Measurements from ENCODE around the gene SYDE2. TPM values are rescaled to one million over a fixed set of nuclear protein-coding genes. Genes with fewer than 3 reads are reported as not detected.
"Not testable (repeated sequence)": the region's sequence is repeated elsewhere in the genome, so short reads cannot be mapped to it uniquely, and the experiment has no call there.

The SYDE2 gene
- total and polyA plus RNA-seq, 2 experiments from 2014 or later, result 20.6 to 47.5 TPM

GRCh38 chr1:85199667-85200462, 951 bp downstream of the SYDE2 start:
- DNase-seq (ENCODE audit: low read depth in 1 of 2, low spot score in 1 of 2), result no peak
- H3K4me3 ChIP-seq, result peak overlapping the region; percentile 90
- no peaks in the 10 kb centered on the region for H3K9me3 ChIP-seq (ENCODE audit: low read depth)
- H3K27ac ChIP-seq, result peak overlapping the region; percentile 100
- H3K4me1 ChIP-seq (ENCODE audit: low read depth), result peaks cover 16% of the 10 kb centered on the region
- no peaks in the 10 kb centered on the region for H3K27me3 ChIP-seq
- no peaks in the 10 kb centered on the region for H3K36me3 ChIP-seq
- TF ChIP-seq CTCF (IDR thresholded peaks at IDR 0.05; ENCODE audit: low read depth, low read length), result no peak

- no peak for DNase-seq (ENCODE audit: low read depth in 1 of 2, low spot score in 1 of 2)
- Histone ChIP-seq H3K27ac (no peak overlapping the region), H3K4me3 (peak overlapping the region; percentile 90)
Measured at GRCh38 chr1:85198864-85199263, 2.0 kb downstream of the SYDE2 start.

GRCh38 chr1:85196358-85196757, 4.5 kb downstream of the SYDE2 start:
- H3K27ac ChIP-seq, result peak overlapping the region; percentile 63
- H3K9me3 ChIP-seq (ENCODE audit: low read depth), result no peaks in the 10 kb centered on the region
- H3K4me3 ChIP-seq, result peak overlapping the region; percentile 90
- TF ChIP-seq CTCF (IDR thresholded peaks at IDR 0.05; ENCODE audit: low read depth, low read length), result no peak
- peaks cover 16% of the 10 kb centered on the region for H3K4me1 ChIP-seq (ENCODE audit: low read depth)
- DNase-seq (ENCODE audit: low read depth in 1 of 2, low spot score in 1 of 2), result no peak
- no peaks in the 10 kb centered on the region for H3K27me3 ChIP-seq
- H3K36me3 ChIP-seq, result no peaks in the 10 kb centered on the region

More at GRCh38 chr1:85198864-85199263, 2.0 kb downstream of the SYDE2 start:
- H3K4me1 ChIP-seq (ENCODE audit: low read depth), result peaks cover 19% of the 10 kb centered on the region
- H3K27me3 ChIP-seq, result no peaks in the 10 kb centered on the region
- no peaks in the 10 kb centered on the region for H3K36me3 ChIP-seq
- H3K9me3 ChIP-seq (ENCODE audit: low read depth), result no peaks in the 10 kb centered on the region
- TF ChIP-seq CTCF (IDR thresholded peaks at IDR 0.05; ENCODE audit: low read depth, low read length), result no peak

- no peaks in the 10 kb centered on the region for H3K36me3 ChIP-seq
- DNase-seq (ENCODE audit: low read depth in 1 of 2, low spot score in 1 of 2), result peak in 1 of 2 donors; percentile 26
- H3K4me1 ChIP-seq (ENCODE audit: low read depth), result peaks cover 16% of the 10 kb centered on the region
- no peak for TF ChIP-seq CTCF (IDR thresholded peaks at IDR 0.05; ENCODE audit: low read depth, low read length)
- H3K9me3 ChIP-seq (ENCODE audit: low read depth), result no peaks in the 10 kb centered on the region
- peak overlapping the region; percentile 63 for H3K27ac ChIP-seq
- H3K27me3 ChIP-seq, result no peaks in the 10 kb centered on the region
- peak overlapping the region; percentile 90 for H3K4me3 ChIP-seq
Measured at GRCh38 chr1:85195703-85196102, 5.1 kb downstream of the SYDE2 start.

GRCh38 chr1:85192129-85192528, 8.7 kb downstream of the SYDE2 start:
- H3K27ac ChIP-seq; DNase-seq (ENCODE audit: low read depth in 1 of 2, low spot score in 1 of 2); H3K9me3 ChIP-seq (ENCODE audit: low read depth); H3K4me3 ChIP-seq; H3K27me3 ChIP-seq: not testable (repeated sequence)
- H3K36me3 ChIP-seq, result peaks cover 25% of the 10 kb centered on the region
- H3K4me1 ChIP-seq (ENCODE audit: low read depth), result peaks cover 23% of the 10 kb centered on the region

- Histone ChIP-seq H3K36me3 (peaks cover 25% of the 10 kb centered on the region), H3K27me3 (no peaks in the 10 kb centered on the region), H3K27ac (peak overlapping the region; percentile 69), H3K9me3 (ENCODE audit: low read depth) (no peaks in the 10 kb centered on the region), H3K4me3 (no peak overlapping the region), H3K4me1 (ENCODE audit: low read depth) (peaks cover 20% of the 10 kb centered on the region)
- no peak for TF ChIP-seq CTCF (IDR thresholded peaks at IDR 0.05; ENCODE audit: low read depth, low read length)
- no peak for DNase-seq (ENCODE audit: low read depth in 1 of 2, low spot score in 1 of 2)
Measured at GRCh38 chr1:85189120-85189519, 11.7 kb downstream of the SYDE2 start.
